SK-N-SH (cell line): ENCODE data around the gene UBALD1.

Experiments
- CTCF ChIP-seq: fragments of 200-600 bp; sonication (generic); IDR thresholded peaks from 2 replicates; pipeline ENCODE4 v1.6.1; 2017; ENCODE audit warnings: antibody characterized with exemption, mild to moderate bottlenecking, moderate library complexity
- EP300 ChIP-seq, 2 experiments: IDR thresholded peaks; 2 replicates each; pipeline versions ENCODE4 v1.4.0 to v1.6.1; 2012; ENCODE audit warnings: borderline replicate concordance in 1 of 2, low read depth in 1 of 2, low read length in 1 of 2
- JUND ChIP-seq: IDR thresholded peaks from 2 replicates; pipeline ENCODE4 v1.4.0; 2012
- MEF2A ChIP-seq: IDR thresholded peaks from 2 replicates; pipeline ENCODE4 v1.4.0; 2012; ENCODE audit warnings: low read depth, borderline replicate concordance
- MXI1 ChIP-seq: IDR thresholded peaks from 2 replicates; pipeline ENCODE4 v1.6.1; 2012; ENCODE audit warnings: mild to moderate bottlenecking, low read depth, low read length, improper control_type of control experiment
- POLR2AphosphoS5 ChIP-seq: IDR thresholded peaks from 2 replicates; pipeline ENCODE4 v1.6.1; 2012; ENCODE audit warnings: low read depth, low read length
- RAD21 ChIP-seq: IDR thresholded peaks from 2 replicates; pipeline ENCODE4 v1.6.1; 2012; ENCODE audit warnings: mild to moderate bottlenecking, low read length
- REST ChIP-seq: IDR thresholded peaks from 2 replicates; pipeline ENCODE4 v1.6.1; 2012; ENCODE audit warnings: mild to moderate bottlenecking, low read depth, low read length, moderate library complexity
- SIN3A ChIP-seq: IDR thresholded peaks from 2 replicates; pipeline ENCODE4 v1.6.1; 2012; ENCODE audit warnings: low read depth, mild to moderate bottlenecking, low read length, moderate library complexity, borderline replicate concordance
- SMC3 ChIP-seq: IDR thresholded peaks from 2 replicates; pipeline ENCODE4 v1.6.1; 2012; ENCODE audit warnings: low read depth, low read length, improper control_type of control experiment
- TAF1 ChIP-seq: IDR thresholded peaks from 2 replicates; pipeline ENCODE4 v1.6.1; 2012; ENCODE audit warnings: low read depth, mild to moderate bottlenecking, low read length, moderate library complexity, borderline replicate concordance
- USF2 ChIP-seq: fragments of 150-350 bp; IDR thresholded peaks from 2 replicates; pipeline ENCODE4 v1.6.1; 2017; ENCODE audit warnings: antibody characterized with exemption, low read length, low read depth, borderline replicate concordance
- YY1 ChIP-seq: IDR thresholded peaks from 2 replicates; pipeline ENCODE4 v1.4.0; 2012; ENCODE audit warnings: low read depth, mild to moderate bottlenecking

GRCh38 chr16:4634768-4635167 lies 20.1 kb upstream of the UBALD1 start:
- TF ChIP-seq CTCF = no peak
- no peak for TF ChIP-seq JUND
- no peak for TF ChIP-seq RAD21
- no peak for TF ChIP-seq TAF1
- no peak for TF ChIP-seq MXI1
- no peak for TF ChIP-seq USF2
- no peak for TF ChIP-seq POLR2AphosphoS5
- TF ChIP-seq YY1 = no peak
- no peak for TF ChIP-seq SMC3
- no peak for TF ChIP-seq MEF2A
- no peak for TF ChIP-seq SIN3A
- no peak for TF ChIP-seq REST
- TF ChIP-seq EP300 (IDR thresholded peaks at IDR 0.05; ENCODE audit: borderline replicate concordance in 1 of 2, low read depth in 1 of 2, low read length in 1 of 2) = no peak
